Measurements from ENCODE around the gene GALNT2.

GALNT2 gene

GRCh38 chr1:230097370-230097769 lies 30.3 kb downstream of the GALNT2 start:
- no peak for DNase-seq

GRCh38 chr1:230098723-230099122 lies 31.7 kb downstream of the GALNT2 start:
- DNase-seq, result no peak

DNA sequence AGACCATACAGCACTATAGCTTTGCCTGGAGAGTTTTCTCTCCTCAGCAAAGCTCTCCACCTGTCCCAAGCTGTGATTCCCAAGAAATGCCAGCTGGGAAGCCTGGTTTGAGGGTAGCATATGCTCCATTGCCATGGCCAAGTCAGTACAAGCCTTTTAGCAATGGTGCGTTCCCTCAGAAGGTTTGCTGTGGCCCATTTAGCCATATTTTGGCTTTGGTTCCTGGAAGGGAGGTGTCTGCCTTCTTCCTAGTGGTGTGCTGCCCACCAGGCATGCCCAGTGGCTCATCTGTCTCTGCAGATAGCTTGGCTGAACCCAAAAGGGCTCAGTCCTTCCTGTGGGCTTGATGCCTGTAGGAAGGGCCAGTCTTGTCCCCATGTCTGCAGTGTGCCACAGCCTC lies 32.4 kb downstream of the GALNT2 start:
- no peak for DNase-seq

GRCh38 chr1:230100932-230101331 lies 33.9 kb downstream of the GALNT2 start:
- DNase-seq, result no peak

- no peak for DNase-seq
These were observed 34.5 kb downstream of the GALNT2 start for GRCh38 chr1:230101556-230101955.

DNA sequence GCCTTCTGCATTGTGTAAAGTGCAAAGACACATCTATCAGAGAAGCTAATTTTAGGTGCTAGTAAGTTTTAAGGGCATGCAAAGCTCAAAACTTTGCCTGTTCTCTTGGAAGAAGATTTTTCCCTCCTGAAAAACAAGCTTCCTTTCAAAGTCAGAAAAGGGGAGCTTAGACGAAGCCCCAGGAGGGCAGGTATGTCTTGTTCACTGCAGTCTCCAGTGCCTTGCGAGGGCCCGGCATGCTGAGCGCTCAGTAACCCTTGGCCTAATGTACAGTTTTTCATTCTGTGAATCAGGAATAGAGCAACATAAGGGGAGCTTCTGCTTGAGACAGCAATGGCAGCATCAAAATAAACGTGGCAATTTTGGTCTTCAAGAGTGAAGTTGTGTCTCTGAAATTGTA lies 35.0 kb downstream of the GALNT2 start:
- DNase-seq, result no peak

DNA sequence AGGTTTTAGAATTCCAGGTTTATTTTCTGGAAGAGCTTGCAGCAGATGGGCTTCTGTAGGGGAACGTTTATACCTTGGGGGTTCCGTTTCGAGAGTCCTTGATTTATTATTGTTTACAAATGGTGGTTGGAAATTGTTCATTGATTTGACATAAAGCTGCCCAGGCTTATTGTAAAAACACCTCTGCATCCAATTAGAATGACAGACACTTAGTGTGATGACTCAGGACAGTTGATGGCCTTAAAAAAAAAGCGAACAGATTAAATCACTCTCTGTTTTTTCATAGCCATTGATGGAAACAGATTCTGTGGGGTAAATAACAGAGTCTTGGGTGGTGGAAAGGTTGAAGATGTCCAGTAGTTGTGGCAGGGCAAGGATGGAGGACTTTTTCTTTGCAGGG lies 35.4 kb downstream of the GALNT2 start:
- DNase-seq, result no peak

GRCh38 chr1:230103306-230104173 lies 36.5 kb downstream of the GALNT2 start:
- no peak for DNase-seq

GRCh38 chr1:230104395-230105244 lies 37.6 kb downstream of the GALNT2 start:
- DNase-seq, result peak; percentile 87

DNA sequence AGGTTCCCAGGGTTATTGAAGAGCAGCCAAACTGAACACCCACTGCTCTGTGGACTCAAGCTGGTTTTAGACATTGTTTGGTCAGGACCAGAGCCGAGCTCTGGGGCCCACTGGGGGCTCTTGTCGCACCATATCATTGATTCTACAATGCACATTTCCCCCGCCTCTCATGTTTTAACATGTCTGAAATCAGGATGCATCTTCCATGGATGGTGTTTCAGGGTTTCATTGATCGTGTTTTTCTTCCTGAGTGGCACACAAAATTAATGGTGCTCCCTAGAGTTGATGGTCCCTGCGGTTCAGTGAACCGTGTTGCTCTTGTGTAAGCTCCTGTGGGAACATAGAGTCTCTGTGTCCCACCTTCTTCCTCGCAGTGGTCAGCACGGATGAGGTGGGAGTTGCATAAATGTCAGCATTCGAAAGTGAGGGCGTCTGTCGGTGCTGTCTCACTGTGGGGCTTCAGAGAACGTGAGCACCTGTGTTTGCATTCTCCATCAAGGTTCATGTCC lies 38.3 kb downstream of the GALNT2 start:
- DNase-seq, result no peak

- DNase-seq, result no peak
These were observed 39.0 kb downstream of the GALNT2 start for GRCh38 chr1:230105754-230106625.

- DNase-seq, result no peak
These were observed 40.9 kb downstream of the GALNT2 start for GRCh38 chr1:230107941-230108340.

GRCh38 chr1:230108580-230108979 lies 41.5 kb downstream of the GALNT2 start:
- no peak for DNase-seq

GRCh38 chr1:230109066-230109465 lies 42.0 kb downstream of the GALNT2 start:
- DNase-seq, result no peak

DNA sequence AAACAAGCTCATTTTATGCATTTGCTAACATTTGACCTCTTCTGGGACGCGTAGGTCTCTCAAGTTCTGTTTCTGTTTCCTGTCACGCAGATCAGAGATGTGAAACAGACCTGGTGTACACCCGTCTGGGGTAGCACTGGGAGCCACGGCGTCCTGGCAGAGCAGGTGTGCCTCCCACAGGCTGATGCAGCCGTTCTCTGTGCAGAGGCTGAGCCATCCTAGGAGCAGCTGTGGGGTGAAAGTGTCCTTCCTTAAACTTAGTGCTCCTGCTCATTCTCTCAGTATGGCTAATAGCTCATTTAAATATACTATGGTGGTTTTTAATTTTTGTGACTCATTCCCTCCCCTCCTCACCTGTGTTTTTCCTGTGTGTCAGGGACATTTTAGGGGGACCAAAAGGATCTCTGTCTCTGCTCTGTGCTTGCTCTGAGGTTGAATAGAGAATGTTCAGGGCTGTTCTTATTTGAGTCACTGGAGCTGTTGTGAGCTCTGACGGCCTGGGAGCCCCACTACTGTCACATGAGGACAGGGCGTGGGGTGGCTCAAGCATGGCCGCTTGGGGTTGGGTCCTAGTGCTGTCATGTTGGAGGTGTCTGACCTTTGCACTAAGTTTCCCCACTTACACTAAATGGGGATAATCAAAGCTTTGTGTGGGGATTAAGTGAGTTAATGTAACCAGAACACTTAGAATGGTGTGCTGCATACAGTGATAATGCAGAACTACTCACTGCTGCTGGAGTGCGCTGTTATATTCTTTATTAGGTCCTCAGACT lies 43.0 kb downstream of the GALNT2 start:
- DNase-seq, result no peak

DNA sequence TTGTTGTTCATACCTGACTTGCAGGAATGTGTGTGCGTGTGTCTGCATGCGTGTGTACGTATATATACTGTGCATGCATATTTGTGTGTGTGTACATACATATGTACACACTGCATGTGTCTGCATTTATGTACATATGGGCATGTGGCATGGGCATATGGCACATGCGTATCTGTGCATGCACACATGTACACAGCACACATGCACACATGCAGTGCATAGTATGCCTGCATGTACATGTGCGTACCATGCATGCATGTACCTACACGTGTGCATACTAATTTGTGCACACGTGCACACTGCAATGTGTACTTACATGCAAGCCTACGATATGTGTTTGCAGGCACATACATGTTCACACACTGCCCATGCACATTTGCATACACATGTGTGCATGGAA lies 43.9 kb downstream of the GALNT2 start:
- no peak for DNase-seq

- DNase-seq, result peak; percentile 6
These were observed 45.2 kb downstream of the GALNT2 start for GRCh38 chr1:230112131-230112701.

DNA sequence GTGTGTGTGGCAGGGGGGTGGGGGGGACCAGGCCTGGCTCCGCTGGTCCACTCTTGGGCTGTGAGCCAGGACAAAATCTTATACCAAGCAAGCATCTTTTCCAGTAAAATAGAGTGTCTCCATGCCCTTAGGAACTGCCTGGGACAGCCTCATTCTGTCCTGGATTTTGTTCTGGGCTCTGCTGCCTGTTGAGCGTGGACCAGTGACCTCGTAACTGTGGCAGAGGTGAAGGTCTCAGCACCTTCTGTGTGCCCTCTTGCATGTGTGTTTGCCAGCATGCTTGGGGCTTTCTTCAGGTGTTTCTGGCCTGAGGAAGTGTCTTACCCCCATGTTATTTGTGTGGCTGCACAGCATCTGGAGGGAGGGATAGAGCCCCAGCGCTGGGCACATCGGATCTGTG lies 45.7 kb downstream of the GALNT2 start:
- no peak for DNase-seq

DNA sequence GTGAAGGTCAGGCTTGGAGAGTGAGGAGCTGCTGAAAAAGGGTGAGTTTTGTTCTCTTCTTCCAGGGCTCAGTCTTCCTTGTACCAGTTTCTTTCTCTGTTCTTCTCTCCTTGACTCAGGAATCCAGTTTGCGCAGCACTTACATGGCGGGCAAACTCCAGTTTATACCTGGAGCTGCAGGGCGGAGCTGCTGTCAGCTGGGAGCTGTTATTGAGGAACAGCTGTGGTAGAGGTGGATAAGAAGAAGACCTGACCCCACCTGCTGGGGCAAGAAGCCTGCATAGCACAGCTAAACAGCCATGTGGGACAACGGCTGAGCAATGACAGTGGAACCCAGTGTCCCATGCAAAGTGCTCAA lies 46.2 kb downstream of the GALNT2 start:
- DNase-seq, result no peak

GRCh38 chr1:230113593-230114236 lies 46.7 kb downstream of the GALNT2 start:
- no peak for DNase-seq

DNA sequence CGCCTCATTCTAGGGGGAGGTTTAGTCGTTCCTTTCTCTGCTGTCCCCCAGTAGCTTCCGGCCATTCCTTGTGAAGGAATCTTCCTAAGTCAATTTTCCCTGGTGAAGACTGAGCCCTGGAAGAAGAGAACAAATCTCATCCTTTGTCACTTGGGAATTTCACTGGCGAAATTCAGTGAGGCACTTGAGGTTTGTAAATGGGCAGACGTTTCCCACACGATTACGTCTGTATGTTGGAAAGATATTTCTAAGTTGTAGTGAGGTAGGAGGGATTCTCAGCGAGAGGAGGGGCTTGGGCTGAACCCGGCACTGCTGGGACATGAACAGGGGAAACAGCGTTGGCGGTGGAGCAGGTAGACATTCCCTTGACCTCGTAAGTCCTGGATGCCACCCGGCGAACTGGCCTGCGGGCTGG lies 47.2 kb downstream of the GALNT2 start:
- no peak for DNase-seq

Measured in NCI-H2029 treated with DMSO at 0.1 percent for 48 hours (cell line).